RPMI7951 (cell line): ENCODE results near the gene PCSK5. TPM values are rescaled to one million over a fixed set of nuclear protein-coding genes. Genes with fewer than 3 reads are reported as not detected.
"Not testable (repeated sequence)": the region's sequence is repeated elsewhere in the genome, so short reads cannot be mapped to it uniquely, and the experiment has no call there.

Source experiments
- DNase-seq: peaks from one replicate; pipeline ENCODE4 v3.0.0-alpha.2; 2012; ENCODE audit warnings: low read depth
- total RNA-seq: library from RNA; depleted of rRNA; stranded (reverse); fragments of >200 nt; shearing (Covaris generic); gene quantifications from 2 replicates; pipeline ENCODE4 v1.2.3, GENCODE V29; 2014; rRNA removed

The PCSK5 gene
- total RNA-seq = 0.36 and 0.39 TPM in 2 replicates

GRCh38 chr9:75890472-75891276, at the start of gene PCSK5:
Gene PCSK5 (plus strand): TSS chr9:75890673. CDS start chr9:75891182, 509 bp downstream.
- DNase-seq = peak; percentile 60

GRCh38 chr9:75844321-75844720, 46.2 kb upstream of the PCSK5 start:
- DNase-seq = no peak

- no peak for DNase-seq
These were observed 44.7 kb upstream of the PCSK5 start for GRCh38 chr9:75845806-75846205.

GRCh38 chr9:75847085-75847484, 43.4 kb upstream of the PCSK5 start:
- DNase-seq = no peak

GRCh38 chr9:75850459-75851200, 39.8 kb upstream of the PCSK5 start:
- no peak for DNase-seq

GRCh38 chr9:75851917-75852316, 38.6 kb upstream of the PCSK5 start:
- no peak for DNase-seq

GRCh38 chr9:75852746-75853145, 37.7 kb upstream of the PCSK5 start:
- DNase-seq = no peak

- DNase-seq = no peak
These were observed 35.0 kb upstream of the PCSK5 start for GRCh38 chr9:75855509-75855908.

GRCh38 chr9:75858497-75859092, 31.9 kb upstream of the PCSK5 start:
- no peak for DNase-seq

GRCh38 chr9:75864266-75864665, 26.2 kb upstream of the PCSK5 start:
- no peak for DNase-seq

- DNase-seq = peak; percentile 29
These were observed 24.1 kb upstream of the PCSK5 start for GRCh38 chr9:75866273-75866871.

GRCh38 chr9:75868526-75868925, 21.9 kb upstream of the PCSK5 start:
- not testable (repeated sequence) for DNase-seq

GRCh38 chr9:75869236-75869635, 21.2 kb upstream of the PCSK5 start:
- no peak for DNase-seq

GRCh38 chr9:75870450-75870849, 20.0 kb upstream of the PCSK5 start:
- no peak for DNase-seq

GRCh38 chr9:75871624-75872023, 18.8 kb upstream of the PCSK5 start:
- DNase-seq = no peak

- no peak for DNase-seq
These were observed 16.8 kb upstream of the PCSK5 start for GRCh38 chr9:75873712-75874111.

GRCh38 chr9:75876999-75877640, 13.4 kb upstream of the PCSK5 start:
- no peak for DNase-seq

GRCh38 chr9:75878488-75878860, 12.0 kb upstream of the PCSK5 start:
- no peak for DNase-seq

GRCh38 chr9:75880618-75881017, 9.9 kb upstream of the PCSK5 start:
- no peak for DNase-seq

GRCh38 chr9:75881761-75882160, 8.7 kb upstream of the PCSK5 start:
- DNase-seq = no peak

GRCh38 chr9:75885652-75886051, 4.8 kb upstream of the PCSK5 start:
- DNase-seq = no peak

GRCh38 chr9:75889577-75889976, 896 bp upstream of the PCSK5 start:
- no peak for DNase-seq
